ENCODE data around the gene TRRAP. TPM values are rescaled to one million over a fixed set of nuclear protein-coding genes. Genes with fewer than 3 reads are reported as not detected.

The TRRAP gene
- total and polyA plus RNA-seq, 2 of the 8 experiments (the other 6 are each of a cell fraction or from before 2014, with no cell fraction given) = 21.7 to 48.6 TPM

- no peak overlapping the region for H4K5ac ChIP-seq (ENCODE audit: insufficient read length, low read depth, low read length)
- TF ChIP-seq, protein P1, sequence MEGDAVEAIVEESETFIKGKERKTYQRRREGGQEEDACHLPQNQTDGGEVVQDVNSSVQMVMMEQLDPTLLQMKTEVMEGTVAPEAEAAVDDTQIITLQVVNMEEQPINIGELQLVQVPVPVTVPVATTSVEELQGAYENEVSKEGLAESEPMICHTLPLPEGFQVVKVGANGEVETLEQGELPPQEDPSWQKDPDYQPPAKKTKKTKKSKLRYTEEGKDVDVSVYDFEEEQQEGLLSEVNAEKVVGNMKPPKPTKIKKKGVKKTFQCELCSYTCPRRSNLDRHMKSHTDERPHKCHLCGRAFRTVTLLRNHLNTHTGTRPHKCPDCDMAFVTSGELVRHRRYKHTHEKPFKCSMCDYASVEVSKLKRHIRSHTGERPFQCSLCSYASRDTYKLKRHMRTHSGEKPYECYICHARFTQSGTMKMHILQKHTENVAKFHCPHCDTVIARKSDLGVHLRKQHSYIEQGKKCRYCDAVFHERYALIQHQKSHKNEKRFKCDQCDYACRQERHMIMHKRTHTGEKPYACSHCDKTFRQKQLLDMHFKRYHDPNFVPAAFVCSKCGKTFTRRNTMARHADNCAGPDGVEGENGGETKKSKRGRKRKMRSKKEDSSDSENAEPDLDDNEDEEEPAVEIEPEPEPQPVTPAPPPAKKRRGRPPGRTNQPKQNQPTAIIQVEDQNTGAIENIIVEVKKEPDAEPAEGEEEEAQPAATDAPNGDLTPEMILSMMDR (IDR thresholded peaks at IDR 0.05; ENCODE audit: control extremely low read depth in 1 of 3, insufficient read depth in 1 of 3, low read depth in 1 of 3, low read length in 3 of 3) = peak; percentile 61 to 74 (median 67)
- peak; percentile 47 to 56 for TF ChIP-seq RAD21 (IDR thresholded peaks at IDR 0.05 in 1 of 2, conservative IDR thresholded peaks at IDR 0.05 in 1 of 2; ENCODE audit: low read depth in 2 of 2, low read length in 2 of 2)
- TF ChIP-seq SP2 (IDR thresholded peaks at IDR 0.05; ENCODE audit: low read length) = no peak
- TF ChIP-seq CREB1 (IDR thresholded peaks at IDR 0.05) = no peak
- H2AK5ac ChIP-seq (ENCODE audit: low read depth, low read length) = no peak overlapping the region
- H3K9me3 ChIP-seq (ENCODE audit: insufficient read depth in 2 of 2, low read depth in 1 of 2, low read length in 1 of 2) = no peaks in the 10 kb centered on the region
- H3K4me3 ChIP-seq (ENCODE audit: extremely low read depth in 1 of 4, insufficient read depth in 2 of 4, low read depth in 3 of 4, low read length in 4 of 4) = no peak overlapping the region
- H4K20me1 ChIP-seq (replicated peaks in 1 of 2; ENCODE audit: control insufficient read depth in 1 of 2, insufficient read depth in 2 of 2, low read length in 2 of 2) = peaks cover 6 to 8% of the 10 kb centered on the region in 2 experiments
- H3K27ac ChIP-seq (ENCODE audit: low read depth, low read length) = no peak overlapping the region
- H4K91ac ChIP-seq (replicated peaks; ENCODE audit: insufficient read length, low read length) = no peak overlapping the region
- no peaks in the 10 kb centered on the region for H3K79me1 ChIP-seq (ENCODE audit: low read depth, low read length)
- H3K56ac ChIP-seq (replicated peaks; ENCODE audit: insufficient read length, low read depth, low read length) = no peak overlapping the region
- H3K9ac ChIP-seq (replicated peaks in 1 of 4; ENCODE audit: extremely low read depth in 1 of 4, low read depth in 3 of 4, low read length in 3 of 4) = no peak overlapping the region
- ChIA-PET POLR2A (ENCODE audit: partially characterized antibody) (interaction anchor here (0.6 to 1.2 kb wide), 2 partner anchors 10 to 16 kb away, joined by 3 to 4 read pairs; no protein-coding TSS in a partner anchor), CTCF (ENCODE audit: partially characterized antibody) (interaction anchor here (0.5 to 6.2 kb wide), 45 partner anchors 9 to 635 kb away, joined by 3 to 87 read pairs (median 3); partner anchors contain the start of gene KPNA7)
- no peak overlapping the region for H3K4me2 ChIP-seq (ENCODE audit: insufficient read depth in 1 of 2, low read depth in 2 of 2, low read length in 2 of 2)
- H3K14ac ChIP-seq (ENCODE audit: insufficient read length) = no peak overlapping the region
- H2AFZ ChIP-seq (ENCODE audit: low read length) = no peak overlapping the region
- H3K18ac ChIP-seq (ENCODE audit: extremely low read depth, low read length) = no peak overlapping the region
- no peak overlapping the region for H3K4ac ChIP-seq (replicated peaks; ENCODE audit: insufficient read length, low read depth, low read length)
- DNase-seq (ENCODE audit: low read depth in 1 of 2, low spot score in 2 of 2) (peak; percentile 41 to 84), FAIRE-seq (peak; percentile 42)
- no peak overlapping the region for H3K23ac ChIP-seq (ENCODE audit: insufficient read length)
- no peak overlapping the region for H2BK120ac ChIP-seq (replicated peaks; ENCODE audit: low read depth, low read length)
- no peaks in the 10 kb centered on the region for H3K23me2 ChIP-seq (ENCODE audit: low read depth, low read length)
- H4K8ac ChIP-seq (ENCODE audit: extremely low read depth, insufficient read depth, low read length) = no peak overlapping the region
- peaks cover 22 to 64% (median 50%) of the 10 kb centered on the region in 4 experiments for H3K36me3 ChIP-seq (ENCODE audit: control insufficient read depth in 2 of 4, insufficient read depth in 4 of 4, low read length in 3 of 4)
- H2BK5ac ChIP-seq (ENCODE audit: low read depth, low read length) = no peak overlapping the region
- H2BK15ac ChIP-seq (ENCODE audit: low read length) = no peak overlapping the region
- no peak overlapping the region for H2BK12ac ChIP-seq (ENCODE audit: low read depth, low read length)
- no peaks in the 10 kb centered on the region for H3K79me2 ChIP-seq (ENCODE audit: control insufficient read depth in 1 of 2, insufficient read depth in 2 of 2, low read length in 2 of 2)
- no peak overlapping the region for H2BK20ac ChIP-seq (ENCODE audit: low read length)
- no peaks in the 10 kb centered on the region for H3K27me3 ChIP-seq (replicated peaks in 1 of 4; ENCODE audit: control insufficient read depth in 3 of 4, extremely low read depth in 1 of 4, insufficient read depth in 3 of 4, low read length in 3 of 4)
- 81% methylated on average over 11 of the region's 11 CpGs; no CpG with 5 or more reads in 1 of the 2 experiments for WGBS, 2 experiments (ENCODE audit: extremely low coverage in 1 of 2, insufficient coverage in 1 of 2, insufficient read length in 1 of 2, insufficient replicate concordance in 2 of 2, low coverage in 1 of 2, low lambda C conversion rate in 2 of 2, missing lambda C conversion rate in 1 of 2)
- no peaks in the 10 kb centered on the region for H3K4me1 ChIP-seq (replicated peaks in 1 of 4; ENCODE audit: control insufficient read depth in 3 of 4, insufficient read depth in 4 of 4, low read length in 3 of 4)
These were observed 158.3 kb downstream of the TRRAP start for GRCh38 chr7:99036546-99037111.

Measured in H1 (cell line).